ENCODE measurements around the gene ZC3H10. TPM values are rescaled to one million over a fixed set of nuclear protein-coding genes. Genes with fewer than 3 reads are reported as not detected.

The ZC3H10 gene
- total RNA-seq, 1 donor from 2014 or later: 8.0 TPM

DNA sequence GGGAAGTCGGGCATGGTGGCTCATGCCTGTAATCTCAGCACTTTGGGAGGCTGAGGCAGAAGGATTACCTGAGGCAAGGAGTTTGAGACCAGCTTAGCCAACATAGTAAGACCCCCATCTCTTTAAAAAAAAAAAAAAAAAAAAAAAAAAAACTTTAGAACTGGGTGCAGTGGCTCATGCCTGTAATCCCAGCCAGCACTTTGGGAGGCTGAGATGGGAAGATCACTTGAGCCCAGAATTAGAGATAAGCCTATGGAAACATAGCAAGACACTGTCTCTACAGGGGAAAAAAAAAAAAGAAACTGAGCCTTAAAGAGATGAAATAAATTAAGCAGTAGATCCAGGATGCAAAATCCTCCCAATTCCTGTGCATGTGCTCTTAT is 15.4 kb upstream of the ZC3H10 start:
- TF ChIP-seq, protein P1, sequence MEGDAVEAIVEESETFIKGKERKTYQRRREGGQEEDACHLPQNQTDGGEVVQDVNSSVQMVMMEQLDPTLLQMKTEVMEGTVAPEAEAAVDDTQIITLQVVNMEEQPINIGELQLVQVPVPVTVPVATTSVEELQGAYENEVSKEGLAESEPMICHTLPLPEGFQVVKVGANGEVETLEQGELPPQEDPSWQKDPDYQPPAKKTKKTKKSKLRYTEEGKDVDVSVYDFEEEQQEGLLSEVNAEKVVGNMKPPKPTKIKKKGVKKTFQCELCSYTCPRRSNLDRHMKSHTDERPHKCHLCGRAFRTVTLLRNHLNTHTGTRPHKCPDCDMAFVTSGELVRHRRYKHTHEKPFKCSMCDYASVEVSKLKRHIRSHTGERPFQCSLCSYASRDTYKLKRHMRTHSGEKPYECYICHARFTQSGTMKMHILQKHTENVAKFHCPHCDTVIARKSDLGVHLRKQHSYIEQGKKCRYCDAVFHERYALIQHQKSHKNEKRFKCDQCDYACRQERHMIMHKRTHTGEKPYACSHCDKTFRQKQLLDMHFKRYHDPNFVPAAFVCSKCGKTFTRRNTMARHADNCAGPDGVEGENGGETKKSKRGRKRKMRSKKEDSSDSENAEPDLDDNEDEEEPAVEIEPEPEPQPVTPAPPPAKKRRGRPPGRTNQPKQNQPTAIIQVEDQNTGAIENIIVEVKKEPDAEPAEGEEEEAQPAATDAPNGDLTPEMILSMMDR (IDR thresholded peaks at IDR 0.05): no peak
- peaks cover 1% of the 10 kb centered on the region for H3K36me3 Mint-ChIP-seq (ENCODE audit: low read depth)
- no peaks in the 10 kb centered on the region for H3K9me3 Mint-ChIP-seq (ENCODE audit: low read depth)
- DNase-seq (ENCODE audit: low spot score): no peak
- peaks cover 3% of the 10 kb centered on the region for H3K27me3 Mint-ChIP-seq (ENCODE audit: low read depth)
- H3K4me1 Mint-ChIP-seq (ENCODE audit: low read depth): peaks cover 27% of the 10 kb centered on the region
- no peak overlapping the region for H3K27ac Mint-ChIP-seq (ENCODE audit: unreplicated experiment)
- no peak overlapping the region for H3K4me3 Mint-ChIP-seq (ENCODE audit: unreplicated experiment)

DNA sequence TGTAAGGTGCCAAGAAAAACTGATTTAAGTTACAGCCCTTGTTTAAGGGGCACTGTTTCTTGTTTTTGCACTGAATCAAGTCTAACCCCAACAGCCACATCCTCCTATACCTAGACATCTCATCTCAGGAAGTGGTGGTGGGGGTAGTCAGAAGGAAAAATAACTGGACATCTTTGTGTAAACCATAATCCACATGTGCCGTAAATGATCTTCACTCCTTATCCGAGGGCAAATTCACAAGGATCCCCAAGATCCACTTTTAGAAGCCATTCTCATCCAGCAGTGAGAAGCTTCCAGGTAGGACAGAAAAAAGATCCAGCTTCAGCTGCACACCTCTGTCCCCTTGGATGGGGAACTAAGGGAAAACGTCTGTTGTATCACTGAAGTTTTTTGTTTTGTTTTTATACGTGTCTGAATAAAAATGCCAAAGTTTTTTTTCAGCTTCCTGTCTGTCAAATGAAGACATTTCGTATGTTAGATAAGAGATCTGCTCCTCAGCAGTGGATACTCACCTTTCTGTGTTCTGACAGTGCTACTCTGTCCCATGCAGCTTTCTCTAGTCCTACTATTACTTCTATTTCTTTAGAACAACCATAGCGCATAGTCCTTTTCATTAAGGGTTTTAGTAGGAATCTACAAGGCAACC is 14.9 kb upstream of the ZC3H10 start:
- TF ChIP-seq, protein P1 (IDR thresholded peaks at IDR 0.05): no peak
- H3K4me3 Mint-ChIP-seq (ENCODE audit: unreplicated experiment): peak overlapping the region; percentile 99
- no peaks in the 10 kb centered on the region for H3K27me3 Mint-ChIP-seq (ENCODE audit: low read depth)
- DNase-seq (ENCODE audit: low spot score): no peak
- peaks cover 27% of the 10 kb centered on the region for H3K4me1 Mint-ChIP-seq (ENCODE audit: low read depth)
- no peak overlapping the region for H3K27ac Mint-ChIP-seq (ENCODE audit: unreplicated experiment)
- H3K36me3 Mint-ChIP-seq (ENCODE audit: low read depth): peaks cover 3% of the 10 kb centered on the region
- H3K9me3 Mint-ChIP-seq (ENCODE audit: low read depth): no peaks in the 10 kb centered on the region

DNA sequence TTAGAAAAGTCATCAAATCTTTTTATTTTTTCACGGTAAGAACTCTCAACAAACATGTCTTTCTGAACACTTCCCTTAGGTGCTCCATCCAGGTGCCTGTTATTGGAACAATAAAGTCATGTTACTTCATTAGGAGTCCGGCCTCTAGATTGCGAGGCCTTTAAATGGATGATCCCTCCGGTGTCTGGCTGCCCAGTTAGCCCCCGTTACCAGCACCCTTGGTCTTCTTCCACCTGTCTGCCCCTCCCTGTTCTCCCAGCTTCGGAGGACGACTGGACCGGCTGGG is 14.3 kb upstream of the ZC3H10 start:
- peaks cover 27% of the 10 kb centered on the region for H3K4me1 Mint-ChIP-seq (ENCODE audit: low read depth)
- TF ChIP-seq, protein P1 (IDR thresholded peaks at IDR 0.05): no peak
- peak overlapping the region; percentile 94 for H3K27ac Mint-ChIP-seq (ENCODE audit: unreplicated experiment)
- peaks cover 5% of the 10 kb centered on the region for H3K36me3 Mint-ChIP-seq (ENCODE audit: low read depth)
- no peaks in the 10 kb centered on the region for H3K9me3 Mint-ChIP-seq (ENCODE audit: low read depth)
- peak overlapping the region; percentile 99 for H3K4me3 Mint-ChIP-seq (ENCODE audit: unreplicated experiment)
- no peak for DNase-seq (ENCODE audit: low spot score)
- H3K27me3 Mint-ChIP-seq (ENCODE audit: low read depth): no peaks in the 10 kb centered on the region

DNA sequence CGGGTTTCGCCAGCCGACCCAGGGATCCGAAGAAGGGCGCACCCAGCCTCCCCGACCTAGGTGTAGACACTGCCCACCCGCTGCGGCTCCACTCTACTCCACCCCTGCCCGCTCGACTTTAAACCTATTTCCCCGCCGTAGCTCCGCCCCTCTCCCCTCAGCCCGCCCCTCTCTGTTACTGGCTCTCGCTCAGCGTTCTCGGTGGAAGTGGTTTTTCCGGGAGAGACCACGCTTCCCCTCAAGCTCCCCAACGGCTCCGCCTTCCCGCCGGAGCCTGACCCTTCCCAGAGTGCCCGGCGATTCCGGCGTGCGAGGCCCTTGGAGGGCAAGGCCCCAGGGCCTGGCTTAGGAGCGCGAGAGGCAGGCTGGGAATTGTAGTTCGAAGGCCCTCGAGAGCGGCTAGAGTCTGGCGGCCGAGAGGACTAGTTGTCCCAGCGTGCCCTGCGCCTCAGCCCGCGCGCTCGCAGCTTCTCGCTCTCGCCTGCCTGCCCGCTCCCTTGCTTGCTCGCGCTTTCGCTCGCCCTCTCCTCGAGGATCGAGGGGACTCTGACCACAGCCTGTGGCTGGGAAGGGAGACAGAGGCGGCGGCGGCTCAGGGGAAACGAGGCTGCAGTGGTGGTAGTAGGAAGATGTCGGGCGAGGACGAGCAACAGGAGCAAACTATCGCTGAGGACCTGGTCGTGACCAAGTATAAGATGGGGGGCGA is 13.8 kb upstream of the ZC3H10 start, which contains the start of gene PA2G4:
TSS of gene PA2G4 (plus strand) at position 451 of the 706 bp plus-strand sequence. CDS start at position 630, 179 bp downstream.
- Mint-ChIP-seq H3K4me1 (ENCODE audit: low read depth) (peaks cover 27% of the 10 kb centered on the region), H3K27ac (ENCODE audit: unreplicated experiment) (peak within 1 kb of the TSS; percentile 94), H3K36me3 (ENCODE audit: low read depth) (peaks cover 5% of the 10 kb centered on the region), H3K4me3 (ENCODE audit: unreplicated experiment) (peak within 1 kb of the TSS; percentile 99), H3K9me3 (ENCODE audit: low read depth) (no peaks in the 10 kb centered on the region), H3K27me3 (ENCODE audit: low read depth) (no peaks in the 10 kb centered on the region)
- DNase-seq (ENCODE audit: low spot score): peak; percentile 99
- TF ChIP-seq, protein P1 (IDR thresholded peaks at IDR 0.05): no peak

DNA sequence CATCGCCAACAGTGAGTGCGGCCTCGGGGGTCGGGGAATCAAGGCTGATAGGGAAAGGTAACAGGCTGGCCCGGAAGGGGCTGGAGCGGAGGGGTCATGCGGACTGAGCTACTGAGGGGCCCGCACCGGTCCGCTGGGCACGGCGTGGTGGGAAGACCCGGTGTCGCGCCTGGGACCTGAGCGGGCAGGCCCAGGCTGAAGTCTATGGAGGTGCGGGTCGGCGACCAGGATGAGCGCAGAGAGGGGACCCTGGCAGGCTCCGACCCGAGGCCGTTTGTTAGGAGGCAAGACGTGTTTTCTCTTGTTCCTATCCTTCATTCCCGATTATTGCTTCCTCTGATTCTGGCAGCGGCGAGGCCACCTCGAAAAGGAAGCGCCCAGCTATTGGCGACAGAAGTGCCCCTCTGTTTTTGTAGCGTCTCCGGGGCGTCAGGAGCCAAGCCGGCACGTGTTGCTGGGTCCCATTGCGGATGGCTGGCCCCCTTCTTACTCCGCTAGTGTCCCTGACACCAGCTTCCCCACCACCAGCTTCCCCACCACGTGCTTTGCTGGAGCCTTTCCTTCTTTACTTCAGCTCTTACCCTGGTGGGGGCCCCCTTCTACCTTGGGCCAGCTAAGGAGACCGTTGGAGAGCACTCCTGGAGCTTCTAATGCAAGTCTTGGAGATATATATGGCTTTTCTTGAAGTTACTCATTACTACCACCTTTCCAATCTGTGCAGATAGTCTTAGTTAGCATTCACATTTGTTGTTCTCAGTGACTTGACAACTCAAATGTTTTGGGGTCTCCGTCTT is 13.1 kb upstream of the ZC3H10 start:
- peak overlapping the region; percentile 99 for H3K4me3 Mint-ChIP-seq (ENCODE audit: unreplicated experiment)
- DNase-seq (ENCODE audit: low spot score): no peak
- H3K27ac Mint-ChIP-seq (ENCODE audit: unreplicated experiment): peak overlapping the region; percentile 94
- no peaks in the 10 kb centered on the region for H3K9me3 Mint-ChIP-seq (ENCODE audit: low read depth)
- H3K4me1 Mint-ChIP-seq (ENCODE audit: low read depth): peaks cover 27% of the 10 kb centered on the region
- peaks cover 7% of the 10 kb centered on the region for H3K36me3 Mint-ChIP-seq (ENCODE audit: low read depth)
- TF ChIP-seq, protein P1 (IDR thresholded peaks at IDR 0.05): peak; percentile 5
- no peaks in the 10 kb centered on the region for H3K27me3 Mint-ChIP-seq (ENCODE audit: low read depth)

Measured in chondrocyte (in vitro differentiated cells).